GM12874 (cell line): ENCODE data around the gene TRPM2.

Source experiments
- TF ChIP-seq, protein P1 (sequence below): IDR thresholded peaks from 2 replicates; pipeline ENCODE4 v1.5.1; 2011; ENCODE audit warnings: low read depth, mild to moderate bottlenecking, control low read depth, low read length, moderate library complexity; ENCODE audit not compliant: insufficient read depth

TRPM2 gene

GRCh38 chr21:44478124-44478800 lies 124.8 kb downstream of the TRPM2 start:
- TF ChIP-seq, protein P1, sequence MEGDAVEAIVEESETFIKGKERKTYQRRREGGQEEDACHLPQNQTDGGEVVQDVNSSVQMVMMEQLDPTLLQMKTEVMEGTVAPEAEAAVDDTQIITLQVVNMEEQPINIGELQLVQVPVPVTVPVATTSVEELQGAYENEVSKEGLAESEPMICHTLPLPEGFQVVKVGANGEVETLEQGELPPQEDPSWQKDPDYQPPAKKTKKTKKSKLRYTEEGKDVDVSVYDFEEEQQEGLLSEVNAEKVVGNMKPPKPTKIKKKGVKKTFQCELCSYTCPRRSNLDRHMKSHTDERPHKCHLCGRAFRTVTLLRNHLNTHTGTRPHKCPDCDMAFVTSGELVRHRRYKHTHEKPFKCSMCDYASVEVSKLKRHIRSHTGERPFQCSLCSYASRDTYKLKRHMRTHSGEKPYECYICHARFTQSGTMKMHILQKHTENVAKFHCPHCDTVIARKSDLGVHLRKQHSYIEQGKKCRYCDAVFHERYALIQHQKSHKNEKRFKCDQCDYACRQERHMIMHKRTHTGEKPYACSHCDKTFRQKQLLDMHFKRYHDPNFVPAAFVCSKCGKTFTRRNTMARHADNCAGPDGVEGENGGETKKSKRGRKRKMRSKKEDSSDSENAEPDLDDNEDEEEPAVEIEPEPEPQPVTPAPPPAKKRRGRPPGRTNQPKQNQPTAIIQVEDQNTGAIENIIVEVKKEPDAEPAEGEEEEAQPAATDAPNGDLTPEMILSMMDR: no peak

DNA sequence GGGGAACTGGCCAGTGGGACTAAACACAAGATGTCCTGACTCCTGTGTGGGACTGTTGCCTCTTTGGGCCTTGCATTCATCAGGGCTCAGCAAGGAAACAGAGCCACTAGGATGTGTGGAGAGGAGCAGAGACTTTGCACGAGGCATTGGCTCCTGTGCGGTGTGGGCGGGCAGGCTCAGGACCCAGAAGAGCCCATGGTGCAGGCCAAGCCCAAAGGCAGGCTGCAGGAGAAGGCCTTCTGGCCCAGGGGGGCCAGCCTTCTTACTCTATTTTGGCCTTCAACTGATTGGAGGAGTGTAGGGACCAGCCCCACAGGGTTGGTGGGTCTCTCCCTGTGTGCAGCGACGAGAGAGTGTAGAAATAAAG lies 125.4 kb downstream of the TRPM2 start:
- TF ChIP-seq, protein P1: no peak

DNA sequence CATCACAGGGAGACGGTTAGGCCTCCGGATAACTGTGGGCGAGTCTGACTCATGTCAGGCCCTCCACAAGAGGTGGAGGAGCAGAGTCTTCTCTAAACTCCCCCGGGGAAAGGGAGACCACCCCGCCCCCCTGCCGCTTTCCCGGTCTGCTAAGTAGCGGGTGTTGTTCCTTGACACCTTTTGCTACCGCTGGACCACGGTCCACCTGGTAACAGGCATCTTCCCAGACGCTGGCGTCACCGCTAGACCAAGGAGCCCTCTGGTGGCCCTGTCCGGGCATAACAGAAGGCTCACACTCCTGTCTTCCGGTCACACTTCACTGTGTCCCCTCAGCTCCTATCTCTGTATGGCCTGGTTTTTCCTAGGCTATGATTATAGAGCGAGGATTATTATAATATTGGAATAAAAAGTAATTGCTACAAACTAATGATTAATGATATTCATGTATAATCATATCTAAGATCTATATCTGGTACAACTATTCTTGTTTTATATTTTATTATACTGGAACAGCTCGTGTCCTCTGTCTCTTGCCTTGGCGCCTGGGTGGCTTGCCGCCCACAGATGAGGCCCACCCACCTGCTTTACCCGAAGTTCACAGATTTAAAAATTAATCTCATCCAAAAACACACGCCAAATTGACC lies 126.3 kb downstream of the TRPM2 start:
- TF ChIP-seq, protein P1: peak; percentile 60

- TF ChIP-seq, protein P1: no peak
Measured at GRCh38 chr21:44480200-44481053, 127.0 kb downstream of the TRPM2 start.

GRCh38 chr21:44482581-44483287 lies 129.3 kb downstream of the TRPM2 start:
- TF ChIP-seq, protein P1: no peak

GRCh38 chr21:44483288-44484237 lies 130.1 kb downstream of the TRPM2 start:
- TF ChIP-seq, protein P1: no peak
